ENCODE data around the gene CLTB. TPM values are rescaled to one million over a fixed set of nuclear protein-coding genes. Genes with fewer than 3 reads are reported as not detected.

The CLTB gene
- total and polyA plus RNA-seq, 2 of the 13 experiments (the other 11 are each of a cell fraction or from before 2014, with no cell fraction given): 23.3 to 33.8 TPM

GRCh38 chr5:176415952-176416924 lies at the start of gene CLTB (continued):
- TF ChIP-seq TOE1 (CRISPR knock-in tag; IDR thresholded peaks at IDR 0.05) (peak; percentile 73; the same call in 1 of the 2 replicates), MEF2D (CRISPR knock-in tag; IDR thresholded peaks at IDR 0.05) (no peak), BHLHE40 (IDR thresholded peaks at IDR 0.05; ENCODE audit: low read length) (peak; percentile 39; the same call in 1 of the 2 replicates), ZNF580 (CRISPR knock-in tag; IDR thresholded peaks at IDR 0.05; ENCODE audit: borderline replicate concordance, low read depth) (no peak), ZNF17 (CRISPR knock-in tag; IDR thresholded peaks at IDR 0.05) (no peak), ZNF766 (CRISPR knock-in tag; IDR thresholded peaks at IDR 0.05; ENCODE audit: borderline replicate concordance) (no peak; the same call in 1 of the 2 replicates), ZNF205 (CRISPR knock-in tag; IDR thresholded peaks at IDR 0.05) (no peak), DMTF1 (CRISPR knock-in tag; IDR thresholded peaks at IDR 0.05) (no peak), SNAI1 (CRISPR knock-in tag; IDR thresholded peaks at IDR 0.05; ENCODE audit: borderline replicate concordance) (no peak), MEIS1 (CRISPR knock-in tag; IDR thresholded peaks at IDR 0.05; ENCODE audit: borderline replicate concordance) (peak; percentile 57; the same call in 1 of the 2 replicates), E2F2 (CRISPR knock-in tag; IDR thresholded peaks at IDR 0.05; ENCODE audit: borderline replicate concordance) (no peak), ZNF614 (CRISPR knock-in tag; IDR thresholded peaks at IDR 0.05; ENCODE audit: borderline replicate concordance) (no peak), MYC (CRISPR knock-in tag; IDR thresholded peaks at IDR 0.05; ENCODE audit: borderline replicate concordance) (peak; percentile 53; the same call in 1 of the 2 replicates), SALL2 (CRISPR knock-in tag; IDR thresholded peaks at IDR 0.05) (peak; percentile 91), ZMYM3 (CRISPR knock-in tag; IDR thresholded peaks at IDR 0.05) (peak; percentile 70), HES4 (CRISPR knock-in tag; IDR thresholded peaks at IDR 0.05; ENCODE audit: borderline replicate concordance) (peak; percentile 62), PCBP1 (IDR thresholded peaks at IDR 0.05; ENCODE audit: borderline replicate concordance, low read depth, low read length) (no peak), AFF4 (CRISPR knock-in tag; IDR thresholded peaks at IDR 0.05) (no peak), ZFP37 (CRISPR knock-in tag; IDR thresholded peaks at IDR 0.05; ENCODE audit: borderline replicate concordance) (no peak), MAF1 (CRISPR knock-in tag; IDR thresholded peaks at IDR 0.05; ENCODE audit: borderline replicate concordance) (no peak), GATAD2A (CRISPR knock-in tag; IDR thresholded peaks at IDR 0.05) (peak; percentile 36; the same call in 1 of the 2 replicates), MTA1 (CRISPR knock-in tag; IDR thresholded peaks at IDR 0.05; ENCODE audit: borderline replicate concordance) (no peak)

All from HepG2 (cell line).